GM12873 (cell line): ENCODE results near the gene POU4F2.

Experiments
- TF ChIP-seq, protein P1 (sequence below): IDR thresholded peaks from 2 replicates; pipeline ENCODE4 v1.5.1; 2012; ENCODE audit warnings: low read depth, mild to moderate bottlenecking, moderate library complexity, low read length, control low read depth; ENCODE audit not compliant: insufficient read depth; ENCODE audit errors: missing control alignments

The POU4F2 gene, protein sequence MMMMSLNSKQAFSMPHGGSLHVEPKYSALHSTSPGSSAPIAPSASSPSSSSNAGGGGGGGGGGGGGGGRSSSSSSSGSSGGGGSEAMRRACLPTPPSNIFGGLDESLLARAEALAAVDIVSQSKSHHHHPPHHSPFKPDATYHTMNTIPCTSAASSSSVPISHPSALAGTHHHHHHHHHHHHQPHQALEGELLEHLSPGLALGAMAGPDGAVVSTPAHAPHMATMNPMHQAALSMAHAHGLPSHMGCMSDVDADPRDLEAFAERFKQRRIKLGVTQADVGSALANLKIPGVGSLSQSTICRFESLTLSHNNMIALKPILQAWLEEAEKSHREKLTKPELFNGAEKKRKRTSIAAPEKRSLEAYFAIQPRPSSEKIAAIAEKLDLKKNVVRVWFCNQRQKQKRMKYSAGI

DNA sequence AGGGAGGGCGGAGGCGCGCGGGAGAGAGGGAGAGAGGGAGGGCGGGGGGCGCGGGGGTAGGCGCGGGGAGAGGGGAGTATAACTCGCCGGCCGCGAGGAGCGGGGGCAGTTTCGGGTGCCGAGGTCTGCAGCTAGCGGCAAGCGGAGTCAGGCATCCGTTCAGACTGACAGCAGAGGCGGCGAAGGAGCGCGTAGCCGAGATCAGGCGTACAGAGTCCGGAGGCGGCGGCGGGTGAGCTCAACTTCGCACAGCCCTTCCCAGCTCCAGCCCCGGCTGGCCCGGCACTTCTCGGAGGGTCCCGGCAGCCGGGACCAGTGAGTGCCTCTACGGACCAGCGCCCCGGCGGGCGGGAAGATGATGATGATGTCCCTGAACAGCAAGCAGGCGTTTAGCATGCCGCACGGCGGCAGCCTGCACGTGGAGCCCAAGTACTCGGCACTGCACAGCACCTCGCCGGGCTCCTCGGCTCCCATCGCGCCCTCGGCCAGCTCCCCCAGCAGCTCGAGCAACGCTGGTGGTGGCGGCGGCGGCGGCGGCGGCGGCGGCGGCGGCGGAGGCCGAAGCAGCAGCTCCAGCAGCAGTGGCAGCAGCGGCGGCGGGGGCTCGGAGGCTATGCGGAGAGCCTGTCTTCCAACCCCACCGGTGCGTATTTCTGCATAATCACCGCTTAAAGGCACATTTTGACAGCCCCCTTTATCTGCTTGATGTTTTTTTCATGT, at the start of gene POU4F2:
POU4F2 (plus strand) TSS at position 108 of the 720 bp plus-strand sequence; CDS start at position 356, 248 bp downstream.
- TF ChIP-seq, protein P1, sequence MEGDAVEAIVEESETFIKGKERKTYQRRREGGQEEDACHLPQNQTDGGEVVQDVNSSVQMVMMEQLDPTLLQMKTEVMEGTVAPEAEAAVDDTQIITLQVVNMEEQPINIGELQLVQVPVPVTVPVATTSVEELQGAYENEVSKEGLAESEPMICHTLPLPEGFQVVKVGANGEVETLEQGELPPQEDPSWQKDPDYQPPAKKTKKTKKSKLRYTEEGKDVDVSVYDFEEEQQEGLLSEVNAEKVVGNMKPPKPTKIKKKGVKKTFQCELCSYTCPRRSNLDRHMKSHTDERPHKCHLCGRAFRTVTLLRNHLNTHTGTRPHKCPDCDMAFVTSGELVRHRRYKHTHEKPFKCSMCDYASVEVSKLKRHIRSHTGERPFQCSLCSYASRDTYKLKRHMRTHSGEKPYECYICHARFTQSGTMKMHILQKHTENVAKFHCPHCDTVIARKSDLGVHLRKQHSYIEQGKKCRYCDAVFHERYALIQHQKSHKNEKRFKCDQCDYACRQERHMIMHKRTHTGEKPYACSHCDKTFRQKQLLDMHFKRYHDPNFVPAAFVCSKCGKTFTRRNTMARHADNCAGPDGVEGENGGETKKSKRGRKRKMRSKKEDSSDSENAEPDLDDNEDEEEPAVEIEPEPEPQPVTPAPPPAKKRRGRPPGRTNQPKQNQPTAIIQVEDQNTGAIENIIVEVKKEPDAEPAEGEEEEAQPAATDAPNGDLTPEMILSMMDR = no peak

DNA sequence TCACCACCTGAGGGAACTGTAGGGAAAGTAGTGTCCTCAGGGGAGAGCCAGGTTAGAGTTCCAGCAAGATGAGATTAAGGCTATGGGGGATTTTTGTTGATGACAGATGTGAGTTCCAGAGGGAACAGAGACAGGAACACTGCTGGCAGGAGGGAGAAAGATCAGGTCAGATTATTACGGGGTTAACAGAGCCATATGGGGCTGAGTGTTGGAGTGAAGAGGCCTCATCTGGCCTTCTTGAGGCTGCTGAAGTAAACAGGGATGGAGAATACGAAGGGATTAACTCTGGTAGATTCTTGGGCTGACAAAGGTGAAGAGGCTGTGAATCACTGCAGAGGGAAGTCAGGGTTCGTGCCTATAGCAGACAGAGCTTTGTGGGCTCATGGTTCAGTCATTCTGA, 47.9 kb upstream of the POU4F2 start:
- TF ChIP-seq, protein P1 = no peak

DNA sequence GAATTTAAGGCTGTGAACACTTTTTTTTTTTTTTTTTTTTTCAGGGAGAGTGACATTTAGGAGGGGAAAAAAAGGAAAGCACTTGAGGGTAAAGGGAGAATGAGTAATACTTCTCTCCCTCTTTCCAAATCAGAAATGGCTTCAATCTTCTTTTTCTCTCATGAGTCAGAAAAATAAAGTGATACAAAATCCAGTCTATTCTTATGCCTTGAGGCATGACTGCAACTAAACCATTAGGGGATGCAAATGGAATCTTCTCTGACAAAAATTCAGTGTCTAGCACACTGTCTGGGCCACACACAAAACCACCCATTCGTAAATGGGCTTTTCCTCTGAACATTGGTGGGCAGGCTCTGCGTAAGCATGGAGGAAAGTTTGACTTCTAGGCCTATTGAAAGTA, 46.7 kb upstream of the POU4F2 start:
- TF ChIP-seq, protein P1 = no peak

DNA sequence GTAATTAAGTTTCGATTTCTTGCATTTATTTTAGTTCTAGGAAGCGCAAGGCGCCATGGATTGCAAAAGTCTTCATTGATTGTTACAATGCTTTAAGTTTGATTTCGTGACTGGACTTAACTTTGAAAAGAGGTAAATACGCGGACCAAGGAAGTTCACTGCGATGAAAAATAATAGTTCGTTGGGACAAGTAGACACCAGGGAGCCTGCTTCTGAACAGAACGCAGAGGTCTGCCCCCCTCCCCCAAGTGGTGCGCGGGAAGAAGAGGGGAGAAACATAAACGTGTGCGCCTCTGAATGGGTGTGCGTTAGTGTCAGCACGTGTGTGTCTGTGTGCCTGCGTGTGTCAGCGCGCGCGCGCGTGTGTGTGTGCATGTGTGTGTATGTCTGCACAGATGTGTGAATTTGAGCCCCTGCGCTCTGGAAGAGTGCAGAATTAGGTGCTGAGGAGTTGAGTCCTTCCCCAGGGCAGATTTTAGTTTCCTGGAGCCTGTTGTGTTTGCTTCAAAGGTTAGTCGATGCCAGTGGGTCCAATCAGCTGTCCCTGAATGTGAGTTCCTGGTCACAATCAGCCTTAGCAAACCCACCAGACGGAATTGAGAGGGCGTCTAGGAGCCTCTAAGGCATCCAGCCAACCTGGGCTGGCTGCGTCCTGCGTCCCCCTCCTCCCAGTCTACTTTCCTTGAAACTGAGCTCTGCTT, 5.8 kb upstream of the POU4F2 start:
- TF ChIP-seq, protein P1 = no peak

DNA sequence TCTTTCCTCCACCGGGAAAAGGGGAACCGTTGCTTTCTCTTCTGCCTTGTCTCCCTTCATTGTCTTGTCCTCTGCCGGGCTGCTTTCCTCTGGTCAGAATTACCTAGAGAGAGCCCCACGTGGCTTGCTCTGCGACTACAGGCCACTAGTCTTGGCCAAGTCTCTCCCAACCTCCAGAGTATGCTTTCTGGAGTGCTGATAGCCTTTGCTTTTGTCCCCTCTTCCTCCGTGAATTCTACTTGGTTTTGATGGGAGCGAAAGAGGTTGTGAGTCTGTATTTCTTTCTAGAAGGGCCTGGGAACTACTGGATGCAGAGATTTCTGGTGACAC, 5.3 kb upstream of the POU4F2 start:
- TF ChIP-seq, protein P1 = no peak

DNA sequence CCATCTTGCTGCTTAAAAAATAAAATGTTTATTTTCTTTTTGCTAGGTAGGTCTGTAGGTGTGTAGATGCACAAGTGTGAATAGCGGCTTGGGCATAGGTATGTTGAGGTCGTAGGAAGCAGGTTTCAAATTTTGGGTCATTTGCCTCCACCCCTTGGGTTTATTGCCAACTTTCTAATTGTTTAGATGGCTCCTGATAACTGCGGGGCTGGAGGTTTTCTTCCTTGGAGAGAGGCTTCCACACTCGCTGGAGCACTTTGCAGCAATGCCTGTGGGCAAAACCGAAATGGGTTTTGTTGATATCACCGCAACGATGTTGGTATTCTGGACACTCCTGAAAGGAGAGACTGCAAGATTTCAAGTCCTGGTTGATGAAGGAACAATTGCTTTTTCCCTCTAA, 3.9 kb upstream of the POU4F2 start:
- TF ChIP-seq, protein P1 = no peak
